GM18867 (cell line): ENCODE results near the gene ISL2.

Experiments
- ATAC-seq: cut with Tn5 transposase; IDR thresholded peaks from one replicate; pipeline ENCODE4 v1.9.1; 2021; ENCODE audit warnings: mild to moderate bottlenecking, moderate library complexity; ENCODE audit not compliant: unreplicated experiment

ISL2 gene

GRCh38 chr15:76341366-76342057 is 4.9 kb downstream of the ISL2 start:
- ATAC-seq = no peak

- no peak for ATAC-seq
These were observed 5.4 kb downstream of the ISL2 start for GRCh38 chr15:76342058-76342381.

GRCh38 chr15:76342382-76343201 is 6.0 kb downstream of the ISL2 start:
- no peak for ATAC-seq

- no peak for ATAC-seq
These were observed 6.9 kb downstream of the ISL2 start for GRCh38 chr15:76343313-76343996.

- no peak for ATAC-seq
These were observed 8.5 kb downstream of the ISL2 start for GRCh38 chr15:76344893-76345582.

GRCh38 chr15:76345583-76345879 is 9.0 kb downstream of the ISL2 start:
- ATAC-seq = no peak

- ATAC-seq = peak; percentile 51
These were observed 9.5 kb downstream of the ISL2 start for GRCh38 chr15:76345880-76346668.

- ATAC-seq = peak; percentile 11
These were observed 10.3 kb downstream of the ISL2 start for GRCh38 chr15:76346669-76347481.

- ATAC-seq = no peak
These were observed 11.0 kb downstream of the ISL2 start for GRCh38 chr15:76347482-76348055.

- ATAC-seq = no peak
These were observed 12.9 kb downstream of the ISL2 start for GRCh38 chr15:76349301-76350070.

GRCh38 chr15:76353023-76353577 is 16.5 kb downstream of the ISL2 start:
- no peak for ATAC-seq

- ATAC-seq = no peak
These were observed 17.3 kb downstream of the ISL2 start for GRCh38 chr15:76353903-76354302.

- no peak for ATAC-seq
These were observed 18.4 kb downstream of the ISL2 start for GRCh38 chr15:76354823-76355440.

GRCh38 chr15:76358453-76358852 is 21.9 kb downstream of the ISL2 start:
- ATAC-seq = no peak

- ATAC-seq = no peak
These were observed 22.6 kb downstream of the ISL2 start for GRCh38 chr15:76359152-76359551.

- no peak for ATAC-seq
These were observed 23.8 kb downstream of the ISL2 start for GRCh38 chr15:76360416-76360815.

GRCh38 chr15:76363251-76363650 is 26.7 kb downstream of the ISL2 start:
- no peak for ATAC-seq

- ATAC-seq = no peak
These were observed 30.1 kb downstream of the ISL2 start for GRCh38 chr15:76366714-76367113.
